Vagina (tissue), 2 donors: Measurements from ENCODE around the gene FCRL5.
A peak's percentile ranks its signal among the peaks of the same experiment; 100 is the strongest.

Experiments
- CTCF ChIP-seq, 3 experiments: fragments of 450-650 bp in 2 of 3; fragments of 200-600 bp in 1 of 3; sonication (generic) in 1 of 3; IDR thresholded peaks; one replicate each; pipeline ENCODE4 v1.5.1; 2017 to 2019; ENCODE audit warnings: antibody characterized with exemption in 3 of 3, mild to moderate bottlenecking in 2 of 3, moderate library complexity in 2 of 3
- POLR2AphosphoS5 ChIP-seq, 2 donors: sonication (generic); formaldehyde crosslinking; IDR thresholded peaks; one replicate each; pipeline ENCODE4 v1.9.0; 2017; ENCODE audit warnings: antibody characterized with exemption in 2 of 2, mild to moderate bottlenecking in 2 of 2, low read depth in 1 of 2; ENCODE audit not compliant: insufficient read depth in 1 of 2

GRCh38 chr1:157580179-157580827 lies 28.0 kb upstream of the FCRL5 start:
- peak in 1 of 3 experiments; percentile 39 for TF ChIP-seq CTCF (IDR thresholded peaks at IDR 0.05)
- TF ChIP-seq POLR2AphosphoS5 (IDR thresholded peaks at IDR 0.05; ENCODE audit: insufficient read depth in 1 of 2, low read depth in 1 of 2), result no peak
